Uterus (tissue), 4 donors: ENCODE measurements around the gene ST6GALNAC2. TPM values are rescaled to one million over a fixed set of nuclear protein-coding genes. Genes with fewer than 3 reads are reported as not detected.
"Not testable (repeated sequence)": the region's sequence is repeated elsewhere in the genome, so short reads cannot be mapped to it uniquely, and the experiment has no call there.

Source experiments
- DNase-seq, 2 donors: peaks; one replicate each; pipeline ENCODE4 v3.0.0-alpha.2; 2019 to 2020
- H3K27ac ChIP-seq, 2 donors: fragments of 200-600 bp; sonication (generic); 1 replicate in 1 of 2; 2 replicates in 1 of 2; pipeline ENCODE4 v1.5.1; 2016 to 2018
- H3K27me3 ChIP-seq, 2 donors: fragments of 200-600 bp; sonication (generic); one replicate each; pipeline ENCODE4 v1.5.1; 2018 to 2019; ENCODE audit warnings: control low read depth in 1 of 2
- H3K36me3 ChIP-seq, 2 donors: fragments of 200-600 bp; sonication (generic); one replicate each; pipeline ENCODE4 v1.5.1; 2019; ENCODE audit warnings: control low read depth in 1 of 2
- H3K4me1 ChIP-seq, 2 donors: fragments of 200-600 bp; sonication (generic); one replicate each; pipeline ENCODE4 v1.5.1; 2018 to 2019; ENCODE audit warnings: control low read depth in 1 of 2
- H3K4me3 ChIP-seq, 2 donors: fragments of 200-600 bp; sonication (generic); 1 replicate in 1 of 2; 2 replicates in 1 of 2; pipeline ENCODE4 v1.5.1; 2018 to 2019; ENCODE audit warnings: mild to moderate bottlenecking in 1 of 2
- H3K9me3 ChIP-seq, 2 donors: fragments of 200-600 bp; sonication (generic); one replicate each; pipeline ENCODE4 v1.5.1; 2019; ENCODE audit warnings: control low read depth in 1 of 2
- CTCF ChIP-seq, 4 experiments: fragments of 200-600 bp in 2 of 4; fragments of 450-650 bp in 2 of 4; sonication (generic) in 2 of 4; IDR thresholded peaks; one replicate each; pipeline ENCODE4 v1.5.1; 2016 to 2019; ENCODE audit warnings: antibody characterized with exemption in 4 of 4, mild to moderate bottlenecking in 2 of 4, moderate library complexity in 1 of 4
- POLR2A ChIP-seq, 2 donors: fragments of 450-650 bp; IDR thresholded peaks; one replicate each; pipeline ENCODE4 v1.6.1; 2016; ENCODE audit warnings: antibody characterized with exemption in 2 of 2, mild to moderate bottlenecking in 1 of 2, moderate library complexity in 1 of 2
- intact Hi-C: fragments of 100-400 bp; cut with DNase I; formaldehyde crosslinking; loops from one replicate; pipeline ENCODE4 v1.15.1; 2023; ENCODE audit warnings: low total_unique reads
- total RNA-seq, 4 donors: library from RNA; depleted of rRNA in 3 of 4; stranded (reverse); fragments of >200 nt in 3 of 4; gene quantifications; one replicate each; pipeline versions ENCODE4 v1.1.0 to v1.2.4, GENCODE V29; 2014 to 2023
- donor health status: DM: yes; HTN: yes; CAD: no.

Gene ST6GALNAC2
- total RNA-seq, 4 donors from 2014 or later: 0.59 to 9.5 (median 5.3) TPM; not detected in 1

DNA sequence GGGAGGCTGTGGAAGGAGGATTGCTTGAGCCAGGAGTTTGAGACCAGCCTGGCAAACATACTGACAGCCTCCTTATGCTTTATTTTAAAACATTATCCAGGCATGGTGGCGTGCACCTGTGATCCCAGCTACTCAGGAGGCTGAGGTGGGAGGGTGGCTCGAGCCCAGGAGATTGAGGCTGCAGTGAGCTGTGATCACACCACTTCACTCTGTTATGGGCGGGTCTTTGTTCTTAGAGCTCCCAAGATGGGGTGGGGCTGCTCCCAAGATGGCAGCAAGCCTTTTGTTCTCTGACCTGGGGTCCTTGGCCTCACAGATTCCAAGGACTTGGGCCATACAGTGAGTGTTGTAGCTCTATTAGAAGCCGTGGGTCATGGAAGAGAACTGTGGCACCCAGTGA, 26.1 kb upstream of the ST6GALNAC2 start:
- Histone ChIP-seq H3K4me1 (no peaks in the 10 kb centered on the region), H3K27me3 (no peaks in the 10 kb centered on the region), H3K9me3 (no peaks in the 10 kb centered on the region), H3K4me3 (no peak overlapping the region), H3K27ac (no peak overlapping the region), H3K36me3 (no peaks in the 10 kb centered on the region)
- no peak for DNase-seq
- intact Hi-C loops: no loop called here
- TF ChIP-seq POLR2A (IDR thresholded peaks at IDR 0.05): no peak
- TF ChIP-seq CTCF (IDR thresholded peaks at IDR 0.05): no peak

DNA sequence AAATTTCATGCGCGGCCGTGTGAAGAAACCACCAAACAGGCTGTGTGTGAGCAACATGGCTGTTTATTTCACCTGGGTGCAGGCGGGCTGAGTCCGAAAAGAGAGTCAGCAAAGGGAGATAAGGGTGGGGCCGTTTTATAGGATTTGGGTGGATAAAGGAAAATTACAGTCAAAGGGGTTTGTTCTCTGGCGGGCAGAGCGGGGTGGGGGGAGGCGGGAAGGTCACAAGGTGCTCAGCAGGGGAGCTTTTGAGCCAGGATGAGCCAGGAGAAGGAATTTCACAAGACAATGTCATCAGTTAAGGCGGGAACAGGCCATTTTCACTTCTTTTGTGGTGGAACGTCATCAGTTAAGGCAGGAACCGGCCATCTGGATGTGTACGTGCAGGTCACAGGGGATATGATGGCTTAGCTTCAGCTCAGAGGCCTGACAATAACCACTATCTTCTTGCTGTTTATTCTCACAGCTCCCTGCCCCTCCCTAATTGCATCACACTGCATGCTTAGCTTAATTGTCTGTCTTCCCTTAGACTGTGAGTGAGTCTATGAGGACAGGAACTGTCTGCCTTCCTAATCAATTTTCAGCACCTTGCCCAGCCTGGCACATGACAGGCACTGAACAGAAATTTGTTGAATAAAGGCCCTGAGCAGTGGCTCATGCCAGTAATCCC, 25.6 kb upstream of the ST6GALNAC2 start:
- H3K4me3 ChIP-seq, H3K36me3 ChIP-seq, H3K9me3 ChIP-seq, DNase-seq, H3K27me3 ChIP-seq, H3K27ac ChIP-seq, intact Hi-C loops, H3K4me1 ChIP-seq: not testable (repeated sequence)

GRCh38 chr17:76606685-76607084, 21.0 kb upstream of the ST6GALNAC2 start:
- H3K27me3 ChIP-seq, intact Hi-C loops, H3K9me3 ChIP-seq, H3K4me1 ChIP-seq, H3K36me3 ChIP-seq, H3K4me3 ChIP-seq, DNase-seq, H3K27ac ChIP-seq: not testable (repeated sequence)

GRCh38 chr17:76601065-76601464, 15.4 kb upstream of the ST6GALNAC2 start:
- intact Hi-C loops: no loop called here
- no peak for TF ChIP-seq POLR2A (IDR thresholded peaks at IDR 0.05)
- no peak for TF ChIP-seq CTCF (IDR thresholded peaks at IDR 0.05)
- peaks cover 0 to 6% of the 10 kb centered on the region in 2 donors for H3K4me1 ChIP-seq

DNA sequence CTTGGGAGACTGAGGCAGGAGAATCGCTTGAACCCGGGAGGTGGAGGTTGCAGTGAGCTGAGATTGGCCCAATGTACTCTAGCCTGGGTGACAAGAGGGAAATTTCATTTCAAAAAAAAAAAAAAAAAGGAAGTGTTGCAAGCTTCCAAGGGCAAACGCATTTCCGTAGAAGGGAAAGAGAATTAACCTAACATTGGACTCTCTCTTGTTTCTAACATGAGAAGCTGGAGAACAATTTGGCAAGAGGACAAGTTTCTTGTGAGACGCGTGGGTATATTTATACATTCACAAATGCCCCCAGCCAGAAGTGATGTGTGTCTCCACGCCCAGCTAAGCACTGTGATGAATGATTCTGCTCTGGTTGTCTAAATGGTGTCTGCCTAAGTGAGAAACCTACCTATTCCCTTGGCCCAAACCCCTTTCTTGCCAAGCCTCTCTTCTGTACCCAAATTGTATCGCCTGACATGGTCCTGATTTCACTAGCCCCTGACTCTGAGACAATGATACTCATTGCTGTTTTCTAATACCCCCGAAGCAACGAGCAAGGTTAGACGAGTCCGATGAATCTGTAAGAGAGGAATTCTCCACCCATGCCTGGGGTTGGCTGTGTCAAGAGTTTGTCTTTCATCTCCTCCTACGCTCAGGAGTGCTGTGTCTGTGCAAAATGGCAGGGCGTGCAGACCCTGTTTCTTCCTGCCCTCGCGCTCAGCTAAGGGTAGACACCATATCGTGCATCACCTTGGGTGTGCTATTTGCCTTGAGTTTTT, 14.2 kb upstream of the ST6GALNAC2 start:
- intact Hi-C loops: no loop called here
- Histone ChIP-seq H3K27me3 (no peaks in the 10 kb centered on the region), H3K4me3 (no peak overlapping the region), H3K36me3 (no peaks in the 10 kb centered on the region), H3K4me1 (peaks cover 0 to 6% of the 10 kb centered on the region in 2 donors), H3K27ac (no peak overlapping the region), H3K9me3 (no peaks in the 10 kb centered on the region)
- TF ChIP-seq POLR2A (IDR thresholded peaks at IDR 0.05) (no peak), CTCF (IDR thresholded peaks at IDR 0.05) (no peak)
- no peak for DNase-seq

More at GRCh38 chr17:76601065-76601464, 15.4 kb upstream of the ST6GALNAC2 start:
- H3K27me3 ChIP-seq: no peaks in the 10 kb centered on the region
- no peaks in the 10 kb centered on the region for H3K36me3 ChIP-seq
- no peaks in the 10 kb centered on the region for H3K9me3 ChIP-seq
- no peak for DNase-seq
- no peak overlapping the region for H3K27ac ChIP-seq
- H3K4me3 ChIP-seq: no peak overlapping the region

DNA sequence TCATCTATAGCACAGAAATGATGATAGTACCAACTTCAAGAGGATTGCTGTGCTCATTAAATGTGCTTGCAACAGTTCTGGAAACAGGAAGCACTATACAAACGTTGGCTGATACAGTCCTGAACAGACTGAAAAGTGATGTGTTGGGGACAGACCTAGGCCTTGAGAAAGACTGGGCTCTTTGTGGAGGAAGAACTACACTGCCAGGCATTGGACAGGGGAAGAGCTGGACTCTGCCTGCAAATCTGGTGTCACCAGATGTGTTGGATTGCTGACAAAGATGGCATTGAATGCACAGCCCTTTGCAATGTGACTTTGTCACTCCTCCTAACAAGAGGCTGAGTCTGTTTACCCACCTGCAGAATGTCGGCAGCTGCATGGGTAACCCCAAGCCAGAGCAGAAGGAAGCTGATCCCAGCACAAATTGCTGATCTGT, 12.4 kb upstream of the ST6GALNAC2 start:
- no peak overlapping the region for H3K4me3 ChIP-seq
- H3K9me3 ChIP-seq: no peaks in the 10 kb centered on the region
- TF ChIP-seq CTCF (IDR thresholded peaks at IDR 0.05) (no peak), POLR2A (IDR thresholded peaks at IDR 0.05) (no peak)
- intact Hi-C loops: no loop called here
- no peaks in the 10 kb centered on the region for H3K27me3 ChIP-seq
- H3K4me1 ChIP-seq: peaks cover 0 to 6% of the 10 kb centered on the region in 2 donors
- H3K27ac ChIP-seq: no peak overlapping the region
- no peaks in the 10 kb centered on the region for H3K36me3 ChIP-seq
- DNase-seq: no peak
